ENCODE results near the gene ST6GAL1. TPM values are rescaled to one million over a fixed set of nuclear protein-coding genes. Genes with fewer than 3 reads are reported as not detected.

ST6GAL1 gene
- total and polyA plus RNA-seq, 2 of the 8 experiments (the other 6 are each of a cell fraction or from before 2014, with no cell fraction given): 62.8 to 80.9 TPM

GRCh38 chr3:187040516-187041361, 110.4 kb downstream of the ST6GAL1 start (continued):
- TF ChIP-seq PHF8 (conservative IDR thresholded peaks at IDR 0.05; ENCODE audit: low read depth, low read length) (no peak), TAF7 (optimal IDR thresholded peaks at IDR 0.05; ENCODE audit: borderline replicate concordance, low read depth, low read length) (no peak), MAFK (IDR thresholded peaks at IDR 0.05; ENCODE audit: low read depth, low read length) (no peak), MAX (IDR thresholded peaks at IDR 0.05) (no peak)

Data from H1 (cell line).